HG03457 (cell line): ENCODE measurements around the gene CHAF1A.

Source experiments
- ATAC-seq: cut with Tn5 transposase; IDR thresholded peaks from one replicate; pipeline ENCODE4 v1.9.1; 2021; ENCODE audit warnings: moderate number of reproducible peaks; ENCODE audit not compliant: unreplicated experiment

CHAF1A gene

GRCh38 chr19:4482721-4483364 lies 80.4 kb downstream of the CHAF1A start:
- no peak for ATAC-seq

- ATAC-seq = no peak
These were observed 80.9 kb downstream of the CHAF1A start for GRCh38 chr19:4483385-4483784.

- ATAC-seq = no peak
These were observed 85.1 kb downstream of the CHAF1A start for GRCh38 chr19:4487572-4487971.

- no peak for ATAC-seq
These were observed 86.1 kb downstream of the CHAF1A start for GRCh38 chr19:4488496-4488895.

- ATAC-seq = no peak
These were observed 89.0 kb downstream of the CHAF1A start for GRCh38 chr19:4491446-4491845.

GRCh38 chr19:4492337-4493103 lies 90.1 kb downstream of the CHAF1A start:
- ATAC-seq = no peak
